NCI-H1436 treated with DMSO at 0.1 percent for 48 hours (cell line): Measurements from ENCODE around the gene FRMD5.

Source experiments
- DNase-seq: peaks from one replicate; lab custom pipeline; 2025; lab: John Stamatoyannopoulos, UW

FRMD5 gene

DNA sequence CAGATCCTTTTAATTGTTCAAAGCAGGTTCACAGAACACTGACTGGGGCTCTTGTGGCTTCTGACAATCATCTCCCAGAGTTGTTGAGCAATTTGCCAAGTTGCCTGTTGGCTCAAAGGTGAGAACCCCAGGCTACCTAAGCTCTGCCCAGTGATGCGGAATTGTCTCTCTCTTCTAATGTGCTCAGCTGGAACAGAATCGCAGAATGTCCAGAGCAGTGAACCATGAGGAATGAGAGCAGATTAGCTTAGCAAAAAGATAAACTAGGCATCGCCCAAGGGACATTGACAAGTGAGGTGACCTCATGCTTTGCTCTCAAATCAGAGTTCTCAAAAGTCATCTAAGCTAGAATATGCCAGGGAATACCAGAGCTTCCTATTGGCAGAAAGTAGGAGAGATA lies 220.2 kb downstream of the FRMD5 start:
- no peak for DNase-seq

- no peak for DNase-seq
These were observed 225.2 kb downstream of the FRMD5 start for GRCh38 chr15:43969802-43970375.

DNA sequence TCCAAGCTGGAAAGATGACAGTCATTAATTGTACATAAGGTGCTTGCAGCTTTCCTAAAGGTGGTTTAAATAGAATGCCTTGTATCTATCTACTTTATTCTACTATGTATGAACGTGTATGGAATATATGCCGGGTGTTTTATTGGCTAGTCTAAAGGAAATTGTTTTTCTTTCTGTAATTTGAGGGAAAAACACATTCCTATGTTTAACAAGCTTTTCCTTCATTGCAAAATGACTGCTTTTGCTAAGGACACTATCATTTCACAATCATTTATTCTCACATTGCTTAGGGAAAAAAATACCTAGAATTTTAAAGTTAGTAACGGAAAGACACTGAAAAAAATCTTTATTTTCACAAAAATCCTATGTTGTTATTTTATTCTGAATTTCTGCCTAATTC lies 226.5 kb downstream of the FRMD5 start:
- DNase-seq = no peak

GRCh38 chr15:43966646-43967045 lies 228.4 kb downstream of the FRMD5 start:
- DNase-seq = no peak

DNA sequence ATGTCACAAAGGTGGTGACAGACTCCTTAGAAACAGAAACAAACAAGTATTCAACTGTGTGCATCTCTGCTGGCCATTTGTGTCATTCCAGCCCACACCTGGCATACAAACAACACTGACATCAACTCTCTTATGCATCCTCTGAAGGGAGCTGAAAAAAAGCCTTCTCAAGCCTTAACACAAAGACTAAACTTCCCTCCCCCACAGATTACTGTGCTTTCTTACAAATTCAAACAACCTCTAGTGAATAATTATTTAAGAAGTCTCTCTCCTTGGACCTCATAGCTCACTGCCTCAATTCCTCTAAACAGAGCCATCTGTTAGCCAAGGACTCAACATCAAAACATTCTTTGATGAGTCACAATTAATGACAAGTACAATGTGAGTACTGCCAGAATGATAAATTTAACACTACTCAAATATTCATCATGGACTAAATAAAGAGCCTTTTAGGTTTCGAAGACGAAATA lies 236.2 kb downstream of the FRMD5 start:
- no peak for DNase-seq

DNA sequence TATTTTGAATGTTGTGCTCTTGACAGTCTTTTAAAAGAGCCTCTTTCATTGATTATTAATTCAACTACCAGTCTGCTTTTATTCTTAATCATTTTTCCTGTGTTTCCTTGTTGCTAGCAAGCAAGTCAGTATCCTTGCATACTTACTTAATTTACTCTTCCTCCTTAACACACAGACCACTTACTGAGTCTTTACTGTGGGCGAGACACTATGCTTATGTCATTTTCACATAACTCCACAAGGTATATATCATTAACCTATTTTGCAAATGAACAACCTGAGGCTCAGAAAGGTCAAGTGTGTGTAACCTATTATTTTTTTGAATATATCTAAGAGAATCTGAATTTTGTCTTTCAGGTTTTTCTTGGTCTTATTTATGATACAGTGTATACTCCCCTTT lies 237.3 kb downstream of the FRMD5 start:
- DNase-seq = no peak

- no peak for DNase-seq
These were observed 239.9 kb downstream of the FRMD5 start for GRCh38 chr15:43955140-43955539.

DNA sequence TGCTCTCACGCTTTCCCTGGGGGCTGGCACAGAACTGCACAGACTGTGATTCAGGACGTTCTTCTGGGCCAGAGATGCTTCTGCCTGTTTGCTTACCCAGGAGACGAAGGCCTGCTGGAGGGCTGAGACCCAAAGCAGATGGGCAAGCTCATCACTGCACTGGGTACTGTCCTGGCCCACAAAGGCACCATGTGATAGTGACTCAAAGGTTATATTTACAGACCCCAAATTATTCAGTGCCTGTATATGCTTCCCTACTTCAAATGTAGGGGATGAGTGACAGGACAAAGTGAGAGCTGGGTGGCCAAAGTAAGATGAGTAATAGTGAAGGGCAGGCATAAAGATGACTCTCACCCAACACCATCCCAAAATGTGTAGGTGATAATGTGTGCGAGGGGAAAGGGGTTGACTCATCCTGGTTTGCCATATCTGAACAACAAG lies 240.9 kb downstream of the FRMD5 start:
- no peak for DNase-seq

DNA sequence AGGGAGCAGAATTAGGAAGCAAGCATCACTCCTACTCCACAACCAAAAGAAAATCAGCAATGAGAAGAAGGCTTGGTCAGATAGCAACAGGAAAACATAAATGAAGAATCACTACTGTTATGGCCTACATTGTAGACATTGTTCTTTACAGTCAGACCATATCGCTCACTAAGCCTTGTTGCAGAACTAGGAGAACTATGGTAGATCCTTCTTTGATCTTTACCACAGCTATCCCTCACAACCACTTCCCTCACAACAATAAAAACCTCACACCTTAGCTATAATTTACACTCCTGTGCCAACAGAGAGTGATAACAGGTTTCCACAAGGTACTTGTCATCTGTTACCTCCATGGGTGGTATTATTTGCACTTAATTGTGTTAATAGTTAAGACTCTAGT lies 241.7 kb downstream of the FRMD5 start:
- DNase-seq = no peak

- DNase-seq = no peak
These were observed 244.5 kb downstream of the FRMD5 start for GRCh38 chr15:43950531-43950930.

DNA sequence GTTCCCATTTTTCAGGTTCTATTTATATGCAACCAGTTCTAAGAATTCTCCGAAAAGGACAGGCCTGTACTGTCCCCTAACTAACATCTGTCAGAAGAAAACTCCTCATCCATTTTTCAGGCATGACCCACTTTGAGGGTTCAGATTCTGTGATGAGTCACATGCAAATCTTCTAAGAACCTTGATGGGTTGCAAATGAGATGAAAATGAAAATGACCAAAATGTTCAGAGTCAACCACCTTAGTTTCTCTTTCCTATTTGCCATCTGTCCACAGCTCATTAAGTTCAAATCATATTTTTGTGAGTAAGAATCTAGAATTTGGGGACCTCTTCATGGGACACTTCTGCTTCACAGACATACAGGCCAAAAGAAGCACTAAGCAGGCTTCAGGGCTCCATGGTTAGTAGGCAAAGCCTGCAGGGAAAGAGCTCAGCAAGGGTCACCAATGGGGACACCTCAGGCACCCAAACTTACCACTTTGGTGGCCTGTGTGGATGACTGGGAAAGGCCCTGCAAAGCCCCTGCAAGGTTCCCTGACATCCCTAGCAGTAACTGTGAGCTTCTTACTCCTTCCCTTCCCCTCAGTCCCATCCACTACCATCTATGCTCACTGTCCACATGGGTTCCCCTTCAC lies 246.3 kb downstream of the FRMD5 start:
- DNase-seq = no peak

- DNase-seq = no peak
These were observed 251.6 kb downstream of the FRMD5 start for GRCh38 chr15:43943511-43943910.

- DNase-seq = no peak
These were observed 252.9 kb downstream of the FRMD5 start for GRCh38 chr15:43942194-43942593.

GRCh38 chr15:43941555-43941954 lies 253.5 kb downstream of the FRMD5 start:
- DNase-seq = no peak

GRCh38 chr15:43941071-43941470 lies 254.0 kb downstream of the FRMD5 start:
- no peak for DNase-seq

- no peak for DNase-seq
These were observed 256.0 kb downstream of the FRMD5 start for GRCh38 chr15:43939070-43939469.

DNA sequence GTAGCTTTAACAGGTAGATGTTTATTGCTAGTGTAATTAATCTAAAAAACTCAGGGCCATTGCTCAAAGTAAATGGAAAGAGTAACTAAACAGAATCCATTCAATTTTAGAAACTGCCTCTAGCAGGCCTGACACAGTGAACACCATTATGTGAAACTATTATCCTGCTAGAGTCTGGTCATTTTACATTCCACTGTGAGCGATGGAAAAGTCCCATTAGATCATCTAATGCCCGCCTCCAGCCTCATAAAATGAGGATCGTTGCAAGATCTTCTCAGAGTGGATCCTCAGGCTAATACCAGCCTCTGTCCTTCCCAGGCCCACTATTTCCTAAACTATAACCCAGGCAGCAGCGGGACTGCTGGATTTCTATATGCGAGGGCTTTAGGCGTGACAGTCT lies 260.6 kb downstream of the FRMD5 start:
- DNase-seq = no peak

- DNase-seq = peak; percentile 8
These were observed 262.2 kb downstream of the FRMD5 start for GRCh38 chr15:43932907-43933306.

DNA sequence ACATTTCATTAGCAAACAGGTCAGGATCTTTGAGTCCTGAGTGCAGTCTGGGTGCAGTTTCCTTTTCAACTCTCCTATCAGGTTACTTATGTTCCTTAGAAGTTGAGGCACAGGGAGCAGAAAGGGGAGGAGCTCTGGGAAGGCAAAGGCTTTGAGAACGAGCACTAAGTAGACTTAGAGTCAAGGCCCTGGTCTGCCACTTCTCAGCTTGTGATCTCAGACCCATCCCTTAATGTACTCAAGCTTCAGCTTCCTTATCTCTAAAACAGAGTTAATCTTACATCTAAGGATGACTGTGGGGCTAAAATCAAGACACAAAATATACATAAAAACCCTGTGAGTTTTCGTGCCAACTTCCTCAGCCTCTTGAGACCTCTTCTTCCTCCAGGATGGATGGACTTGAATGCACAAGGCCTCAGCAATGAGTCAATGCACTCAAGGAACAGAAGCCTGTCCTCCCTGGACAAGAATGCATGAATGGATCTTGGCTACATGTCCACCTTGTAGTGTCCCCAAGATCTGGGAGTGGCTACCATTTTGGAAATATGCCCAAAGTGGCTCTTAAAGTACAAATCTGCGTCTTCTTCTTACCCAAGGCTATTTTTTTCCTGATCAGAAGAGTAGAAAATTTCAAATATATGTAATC lies 263.2 kb downstream of the FRMD5 start:
- DNase-seq = no peak

DNA sequence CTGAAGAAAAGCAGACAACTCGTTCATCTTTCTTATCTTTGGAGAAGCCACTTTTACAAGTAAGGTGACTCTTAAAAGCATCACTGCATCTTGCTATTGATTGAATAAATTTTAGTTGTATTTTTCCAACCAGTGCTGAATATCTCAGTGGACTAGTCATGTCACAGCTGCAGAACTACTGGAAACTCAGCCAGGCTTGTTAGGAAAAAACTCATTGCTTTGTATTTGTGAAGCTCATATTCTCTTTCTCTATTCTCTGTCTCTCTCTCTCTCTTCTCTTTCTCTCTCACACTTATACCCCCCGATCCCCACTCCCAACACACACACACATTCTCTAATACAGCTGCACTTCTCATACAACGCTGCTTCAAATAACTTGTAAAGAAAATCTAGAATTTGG lies 264.0 kb downstream of the FRMD5 start:
- DNase-seq = no peak

GRCh38 chr15:43930556-43930955 lies 264.5 kb downstream of the FRMD5 start:
- no peak for DNase-seq

DNA sequence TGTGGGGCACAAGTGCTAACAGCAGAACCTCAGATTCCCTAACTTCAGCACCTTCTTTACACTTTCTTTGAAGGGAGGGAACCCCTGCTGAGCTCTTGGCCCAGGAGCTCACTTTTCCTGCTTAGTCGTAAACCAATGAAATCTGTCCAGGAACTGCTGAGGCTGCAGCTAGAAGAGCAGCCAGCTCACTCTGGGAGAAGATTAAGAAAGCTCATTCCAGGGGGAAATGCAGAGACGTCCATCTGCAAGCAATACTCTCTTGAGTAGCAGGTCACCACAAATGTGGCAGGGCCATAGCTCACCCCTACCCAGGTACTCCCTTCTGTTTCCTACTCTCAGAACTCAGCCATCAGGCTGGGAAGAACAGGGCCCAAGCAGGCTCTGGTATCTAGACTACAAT lies 265.0 kb downstream of the FRMD5 start:
- DNase-seq = no peak

DNA sequence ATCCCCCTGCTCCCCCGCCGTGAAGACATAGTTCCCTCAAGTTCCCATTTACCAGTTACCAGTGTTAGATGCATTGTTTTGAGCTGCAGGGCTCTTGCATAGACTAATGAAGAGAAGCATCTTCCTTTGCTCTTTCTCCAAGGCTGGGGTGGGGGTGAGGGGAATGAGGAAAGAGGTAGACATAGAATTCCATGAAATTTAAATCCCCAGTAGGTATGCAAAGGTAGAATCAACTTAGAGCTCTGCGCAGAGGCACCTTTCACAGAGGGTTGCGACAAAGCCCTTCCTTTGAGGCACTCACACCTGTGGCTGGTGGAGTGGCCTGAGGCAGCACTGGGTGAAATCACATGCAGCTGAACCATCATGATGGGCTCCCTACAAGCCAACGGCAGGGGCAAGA lies 266.9 kb downstream of the FRMD5 start:
- no peak for DNase-seq

- no peak for DNase-seq
These were observed 267.9 kb downstream of the FRMD5 start for GRCh38 chr15:43927203-43927602.
